Endothelial cell of hepatic sinusoid (primary cell): ENCODE data around the gene MRTFB.

Source experiments
- in situ Hi-C: cut with HindIII; loops from 2 replicates; pipeline ENCODE4 v1.10.0; 2017; ENCODE audit warnings: low sequenced_read_pairs

Gene MRTFB

DNA sequence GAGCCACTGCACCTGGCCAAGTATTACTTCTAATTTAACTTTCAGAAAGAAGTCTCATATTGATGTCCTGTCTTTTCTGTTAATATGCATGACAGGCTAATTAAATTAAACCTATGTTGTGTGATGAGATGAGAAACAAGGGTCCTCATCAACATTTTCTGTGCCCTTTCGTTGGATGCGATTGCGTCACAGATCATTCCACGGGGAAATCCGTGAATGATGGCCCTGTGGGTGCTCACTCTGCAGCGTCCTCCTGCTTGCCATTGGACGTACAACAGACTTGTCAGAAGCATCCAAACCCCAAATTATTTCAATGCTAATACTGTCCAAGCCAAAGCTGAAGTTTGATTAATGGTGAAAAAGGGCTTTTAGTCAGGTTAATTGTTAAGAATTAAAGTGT is 197.0 kb downstream of the MRTFB start:
- in situ Hi-C loops: no loop called here

DNA sequence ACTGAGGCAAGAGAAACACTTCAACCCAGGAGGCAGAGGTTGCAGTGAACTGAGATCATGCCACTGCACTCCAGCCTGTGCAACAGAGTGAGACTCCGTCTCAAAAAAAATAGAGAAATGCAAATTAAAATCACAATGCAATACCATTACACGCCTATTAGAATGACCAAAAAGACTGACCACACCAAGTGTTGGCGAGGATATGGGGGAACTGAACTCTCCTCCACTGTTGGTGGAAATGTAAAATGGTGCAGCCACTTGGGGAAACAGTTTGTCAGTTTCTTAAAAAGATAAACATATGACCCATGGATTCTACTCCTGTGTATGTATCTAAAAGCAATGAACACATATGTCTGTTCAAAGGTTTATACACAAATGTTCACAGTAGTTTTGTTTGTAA is 204.8 kb downstream of the MRTFB start:
- in situ Hi-C loops: no loop called here

DNA sequence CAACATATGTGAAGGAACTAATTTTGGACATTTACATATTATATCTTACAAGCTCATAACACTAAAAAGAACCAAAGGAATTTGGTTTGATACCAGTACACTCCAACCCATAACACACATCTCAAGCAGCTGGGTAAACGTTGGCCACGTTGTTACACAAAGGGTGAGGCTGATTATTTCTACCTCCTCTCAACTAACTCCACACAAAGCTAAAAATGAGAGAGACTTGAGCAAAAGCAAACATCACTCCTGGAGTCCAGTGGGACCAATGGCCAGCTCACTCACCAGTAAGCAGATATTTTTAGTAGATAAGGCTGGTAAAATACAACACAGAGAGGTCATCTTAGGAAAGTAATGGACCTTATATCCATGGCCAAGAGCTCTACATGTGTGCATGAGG is 207.6 kb downstream of the MRTFB start:
- in situ Hi-C loops: no loop called here

DNA sequence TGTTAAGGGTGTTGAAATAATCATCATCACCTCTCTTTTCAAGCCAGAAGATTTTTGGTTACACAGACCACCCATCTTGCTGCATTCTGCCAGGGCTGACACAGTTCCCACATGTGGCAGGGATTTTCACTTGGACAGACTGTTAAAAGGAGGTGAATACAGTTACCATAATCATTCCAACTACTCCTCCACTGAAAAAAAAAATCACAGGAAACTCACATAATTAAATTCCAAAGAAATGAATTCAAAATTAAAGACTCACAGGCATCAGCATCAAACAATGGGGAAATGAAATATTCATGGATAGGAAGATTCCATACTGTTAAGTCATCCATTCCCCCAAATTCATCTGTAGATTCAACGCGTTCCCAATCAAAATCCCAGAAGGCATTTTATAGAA is 209.4 kb downstream of the MRTFB start:
- in situ Hi-C loops: no loop called here

DNA sequence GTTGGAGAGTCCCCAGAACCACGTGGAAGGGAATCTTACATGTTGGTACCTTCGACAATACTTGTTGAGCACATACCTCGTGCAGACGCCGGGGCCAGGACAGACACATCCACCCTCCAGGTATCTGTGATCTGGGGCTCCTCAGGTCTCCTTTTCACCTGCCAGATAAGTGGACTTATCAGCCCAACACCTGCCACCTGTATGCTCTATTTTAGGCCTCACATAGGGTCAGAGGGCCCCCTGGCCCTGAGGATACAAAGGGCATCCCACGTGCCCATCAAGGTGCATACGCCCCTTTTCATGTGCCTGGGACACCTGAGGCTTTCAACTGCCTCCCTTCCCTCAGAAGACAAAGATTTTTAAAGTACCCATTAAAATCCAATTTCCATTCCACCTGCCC is 212.7 kb downstream of the MRTFB start:
- in situ Hi-C loops: no loop called here

DNA sequence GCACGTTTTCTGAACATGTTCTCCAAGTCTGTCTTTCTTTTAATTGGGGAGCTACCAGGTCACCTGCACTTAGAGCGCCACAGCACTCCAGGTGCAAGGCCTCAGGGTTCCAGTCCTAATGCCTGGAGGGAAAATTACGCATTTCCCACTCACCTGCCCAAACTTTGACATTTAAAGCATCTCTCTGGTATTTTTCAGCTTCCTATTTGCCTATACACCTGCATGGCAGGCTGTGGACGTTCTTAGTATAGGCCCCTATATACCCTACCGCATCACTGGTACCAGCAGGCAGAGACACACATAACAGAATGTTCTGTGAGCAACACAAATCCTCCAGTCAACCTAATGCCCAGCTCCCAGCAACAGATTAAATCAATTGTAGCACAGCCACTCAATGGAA is 213.3 kb downstream of the MRTFB start:
- in situ Hi-C loops: no loop called here

DNA sequence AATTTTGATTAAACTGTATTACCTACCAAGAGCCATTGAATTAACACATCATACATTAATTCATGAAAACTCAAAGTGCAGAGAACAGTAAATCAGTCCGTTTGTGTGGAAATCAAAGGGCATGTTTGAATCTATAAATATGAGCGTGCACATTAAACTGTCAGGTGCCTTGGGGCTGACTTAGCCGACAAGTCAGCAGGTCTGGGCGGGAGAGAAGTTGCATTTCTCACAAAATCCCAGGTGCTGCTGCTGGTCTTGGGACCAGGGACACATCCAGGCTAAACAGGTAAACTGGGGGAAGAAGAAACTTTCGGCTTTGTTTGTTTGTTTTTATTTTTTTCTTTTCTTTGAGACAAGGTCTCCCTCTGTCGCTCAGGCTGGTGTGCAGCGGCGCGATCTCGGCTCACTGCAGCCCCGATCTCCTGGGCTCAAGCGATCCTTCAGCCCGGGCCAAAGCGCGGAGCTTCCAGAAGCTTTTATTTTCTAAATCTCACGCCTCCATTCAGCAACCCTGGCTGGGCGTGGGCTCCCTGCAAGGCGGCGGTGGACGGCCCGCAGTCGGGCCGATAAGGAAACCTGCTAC is 213.9 kb downstream of the MRTFB start:
- in situ Hi-C loops: no loop called here

DNA sequence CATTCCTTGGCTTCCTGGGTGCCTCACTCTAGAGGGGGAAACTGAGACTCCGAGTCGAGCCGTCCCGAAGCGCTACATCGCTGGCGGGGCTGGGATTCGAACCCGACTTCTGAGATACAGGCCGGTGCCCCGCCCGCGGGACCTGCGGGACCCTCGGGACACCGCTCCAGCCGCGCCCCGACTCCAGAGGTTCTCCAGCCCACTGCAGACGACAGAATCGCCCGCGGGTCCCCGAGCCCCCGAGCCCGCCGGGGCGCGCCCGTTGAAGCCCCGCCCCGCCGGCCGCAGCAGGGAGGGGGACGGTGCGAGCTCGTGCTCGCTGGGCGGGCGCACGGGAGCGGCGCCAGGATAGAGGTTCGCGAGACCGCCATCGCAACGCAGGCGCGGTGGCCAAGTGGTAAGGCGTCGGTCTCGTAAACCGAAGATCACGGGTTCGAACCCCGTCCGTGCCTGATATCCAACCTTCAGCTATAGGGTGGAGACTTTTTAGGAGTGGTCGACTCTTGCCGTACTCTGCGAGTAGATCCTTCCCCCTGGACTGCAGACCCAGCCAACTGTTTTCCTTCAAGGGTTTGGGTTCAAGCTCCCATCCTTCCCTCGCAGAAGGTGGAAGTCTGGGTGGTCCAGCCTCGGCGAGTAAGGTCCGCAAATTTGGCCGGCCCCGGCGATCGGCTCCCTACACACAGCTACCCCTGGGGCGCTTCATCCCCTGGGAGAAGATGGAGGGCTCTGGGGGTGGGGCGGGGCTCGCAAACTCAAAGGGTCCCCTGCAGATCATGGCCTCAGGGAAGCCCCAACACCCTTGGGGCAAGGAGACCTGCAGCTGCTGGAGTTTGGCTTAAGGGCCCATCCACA is 214.6 kb downstream of the MRTFB start:
- in situ Hi-C loops: no loop called here

DNA sequence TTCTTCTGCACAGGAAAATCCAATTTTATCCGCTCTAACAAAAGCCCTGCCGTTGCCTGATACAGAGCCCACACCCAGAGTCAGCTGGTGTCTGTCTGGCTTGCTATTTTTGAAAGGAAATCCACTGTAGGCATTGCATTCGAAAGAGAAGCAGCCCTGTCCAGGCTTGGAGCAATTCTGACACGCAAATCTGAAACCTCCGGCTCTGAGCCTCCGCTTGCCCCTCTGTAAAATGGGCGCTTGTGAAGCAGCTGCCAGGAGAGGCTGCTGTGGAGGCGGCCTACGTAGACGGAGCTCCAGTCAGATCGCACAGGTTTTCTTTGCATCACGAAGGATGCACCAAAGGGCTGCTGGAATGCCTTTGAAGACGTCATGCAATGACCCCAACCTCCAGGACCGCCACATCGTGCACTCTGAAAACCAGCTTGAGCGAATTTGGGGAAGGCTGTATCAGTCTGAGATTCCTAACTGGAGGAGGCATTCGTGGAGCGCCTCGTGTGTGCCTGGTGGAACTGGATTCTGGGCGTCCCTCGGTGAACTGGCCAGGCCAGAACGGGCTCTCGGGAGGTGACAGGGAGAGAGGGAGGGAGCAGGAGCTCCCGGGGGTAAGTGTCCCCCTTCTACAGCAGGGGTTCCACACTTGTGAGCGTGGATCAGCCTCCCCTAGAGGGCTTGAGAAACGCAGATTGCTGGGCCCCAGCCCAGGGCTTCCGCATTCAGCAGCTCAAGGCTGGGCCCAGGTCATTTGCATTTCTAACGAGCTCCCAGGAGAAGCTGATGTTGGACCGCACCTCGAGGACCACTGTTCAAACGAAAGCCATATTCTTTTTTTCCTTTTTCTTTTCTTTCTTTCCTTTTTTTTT is 215.5 kb downstream of the MRTFB start:
- in situ Hi-C loops: no loop called here

DNA sequence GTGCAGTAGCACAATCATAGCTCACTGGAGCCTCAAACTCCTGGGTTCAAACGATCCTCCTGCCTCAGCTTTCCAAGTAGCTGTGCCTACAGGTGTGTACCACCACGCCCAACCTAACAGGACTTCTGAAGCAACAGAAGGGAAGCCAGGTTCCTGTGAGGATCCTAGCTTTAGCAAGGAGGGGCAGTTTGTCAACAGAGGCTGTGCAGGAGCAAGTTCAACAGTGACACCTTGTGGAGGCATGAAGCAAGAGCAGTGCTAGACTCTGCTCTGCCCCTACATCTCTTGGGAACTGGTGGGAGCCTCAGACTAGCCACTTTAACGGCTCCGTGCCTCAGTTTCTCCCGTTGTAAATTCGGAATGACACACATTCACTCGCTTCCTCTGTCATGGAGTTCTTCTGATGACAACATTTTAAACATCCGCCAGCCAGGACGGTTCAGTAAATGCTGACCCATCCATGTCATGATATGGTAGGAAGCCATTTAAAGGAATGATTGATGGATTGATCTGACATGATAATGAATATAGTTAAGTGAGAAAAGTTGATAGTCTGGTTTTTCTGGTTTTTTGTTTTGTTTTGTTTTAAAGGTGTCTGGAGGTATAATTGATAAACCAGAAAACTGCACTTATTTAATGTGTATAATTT is 218.7 kb downstream of the MRTFB start:
- in situ Hi-C loops: no loop called here

DNA sequence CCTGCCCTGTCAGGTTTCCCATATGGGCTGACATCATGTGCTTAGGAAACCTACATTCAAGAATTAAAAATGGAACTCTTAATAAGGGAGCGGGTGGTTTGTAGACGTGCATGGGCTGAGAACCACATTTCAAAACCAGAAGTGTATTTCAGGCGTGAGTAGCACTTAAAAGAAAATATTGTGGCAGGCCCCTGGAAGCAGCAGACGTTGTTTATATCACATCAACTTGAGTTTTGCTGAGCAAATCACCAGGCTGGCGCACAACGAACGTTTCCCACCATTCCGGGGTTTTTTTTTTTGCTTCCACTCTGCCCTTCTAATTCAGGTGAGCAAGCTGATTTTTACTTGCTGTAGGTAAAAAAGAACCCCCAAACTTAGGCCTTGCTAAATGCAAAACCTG is 220.2 kb downstream of the MRTFB start:
- in situ Hi-C loops: no loop called here

DNA sequence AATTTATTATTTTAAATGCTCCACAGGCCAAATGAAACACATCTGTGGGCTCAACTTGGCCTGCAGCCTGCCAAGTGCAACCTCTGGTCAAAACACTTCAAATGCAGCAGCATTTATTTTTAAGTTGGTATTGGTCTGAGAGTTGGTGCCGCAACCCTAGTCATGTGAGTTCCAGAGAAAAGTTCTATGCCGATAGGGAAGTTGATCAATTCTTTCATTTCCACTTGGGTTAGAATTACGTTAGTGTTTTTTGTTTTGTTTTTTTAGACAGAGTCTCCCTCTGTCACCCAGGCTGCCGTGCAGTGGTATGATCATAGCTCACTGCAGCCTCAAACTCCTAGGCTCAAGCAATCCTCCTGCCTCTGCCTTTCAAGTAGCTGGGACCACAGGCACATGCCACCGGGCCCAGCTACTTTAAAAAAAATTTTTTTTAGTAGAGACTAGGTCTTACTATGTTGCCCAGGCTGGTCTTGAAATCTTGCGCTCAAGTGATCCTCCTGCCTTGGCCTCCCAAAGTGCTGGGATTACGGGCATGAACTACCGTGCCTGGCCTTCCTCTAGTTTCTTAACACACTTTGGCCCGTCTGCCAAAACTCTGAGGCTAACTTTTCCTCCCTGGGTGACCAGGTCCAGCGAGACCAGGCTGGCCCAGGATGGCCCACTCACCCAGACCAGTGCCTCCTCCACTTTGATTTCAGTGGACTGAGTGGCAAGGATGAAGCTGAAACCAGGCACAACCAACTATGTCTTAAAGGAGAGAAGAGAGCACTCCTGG is 221.1 kb downstream of the MRTFB start:
- in situ Hi-C loops: no loop called here

DNA sequence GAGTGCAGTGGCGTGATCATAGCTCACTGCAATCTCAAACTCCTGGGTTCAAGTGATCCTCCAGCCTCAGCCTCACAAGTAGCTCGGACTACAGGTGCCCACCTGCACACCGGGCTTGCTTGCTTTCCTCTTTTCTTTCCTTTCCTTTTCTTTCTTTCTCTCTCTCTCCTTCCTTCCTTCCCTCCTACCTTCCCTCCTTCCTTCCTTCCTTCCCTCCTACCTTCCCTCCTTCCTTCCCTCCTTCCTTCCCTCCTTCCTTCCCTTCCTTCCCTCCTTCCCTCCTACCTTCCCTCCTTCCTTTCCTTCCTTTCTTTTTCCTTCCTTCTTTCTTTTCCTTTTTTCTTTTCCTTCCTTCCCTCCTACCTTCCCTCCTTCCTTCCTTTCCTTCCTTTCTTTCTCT is 225.5 kb downstream of the MRTFB start:
- in situ Hi-C loops: no loop called here

DNA sequence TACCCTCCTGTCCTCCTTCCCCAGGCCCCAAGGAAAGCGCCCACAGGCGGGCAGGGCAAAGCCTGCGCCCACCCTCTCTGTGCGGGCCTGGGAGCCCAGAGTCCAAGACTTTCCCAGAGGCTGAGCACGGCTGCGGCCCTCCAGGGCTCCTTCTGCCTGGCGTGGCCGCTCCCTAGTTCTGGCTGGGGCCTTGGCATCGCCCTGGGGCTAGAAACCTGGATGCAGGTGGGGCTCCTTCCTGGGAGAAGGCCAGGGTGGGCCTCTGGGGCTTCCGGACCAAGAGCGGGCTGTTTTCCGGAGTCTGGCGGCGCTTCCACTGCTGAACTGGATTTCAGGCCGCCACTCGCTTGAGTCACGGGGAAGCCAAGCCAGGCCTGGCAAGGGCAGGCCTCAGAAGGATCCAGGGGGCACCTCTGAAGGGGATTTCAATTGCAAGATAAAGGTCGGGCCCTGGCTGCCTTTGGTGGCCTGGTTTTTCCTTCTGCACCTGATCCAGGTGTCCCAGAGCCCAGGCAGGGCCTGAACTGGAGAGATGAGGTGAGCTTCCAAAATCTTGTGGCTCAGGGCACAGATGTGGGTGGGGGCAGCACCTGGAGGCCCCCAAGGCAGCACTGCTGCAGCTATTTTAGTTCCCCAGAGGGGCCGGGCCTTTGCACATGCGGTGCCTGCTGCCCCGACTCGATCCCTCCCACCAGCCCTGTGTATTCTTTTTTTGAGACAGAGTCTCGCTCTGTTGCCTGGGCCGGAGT is 227.4 kb downstream of the MRTFB start:
- in situ Hi-C loops: no loop called here

DNA sequence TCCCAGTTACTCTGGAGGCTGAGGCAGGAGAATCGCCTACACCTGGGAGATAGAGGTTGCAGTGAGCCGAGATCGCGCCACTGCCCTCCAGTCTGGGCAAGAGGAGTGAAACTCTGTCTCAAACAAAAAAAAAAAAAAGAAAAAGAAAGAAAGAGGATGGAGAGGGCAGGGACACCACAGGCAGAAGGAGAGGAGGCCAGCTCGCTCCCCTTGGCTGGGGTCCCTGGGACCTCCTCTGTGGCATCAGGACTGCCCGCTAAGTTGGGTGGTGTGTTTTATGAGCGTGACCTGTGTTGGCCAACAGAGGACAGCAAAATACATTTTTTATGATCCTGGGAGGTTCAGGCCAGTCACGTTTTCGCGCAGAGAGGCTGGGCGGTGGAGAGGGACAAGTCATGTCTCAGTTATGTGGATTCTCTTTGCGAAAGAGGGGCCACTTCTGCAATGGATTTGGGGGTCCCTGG is 229.6 kb downstream of the MRTFB start:
- in situ Hi-C loops: loop anchor here (10.0 kb wide), 1 partner anchor 224 kb away; no protein-coding TSS in a partner anchor

DNA sequence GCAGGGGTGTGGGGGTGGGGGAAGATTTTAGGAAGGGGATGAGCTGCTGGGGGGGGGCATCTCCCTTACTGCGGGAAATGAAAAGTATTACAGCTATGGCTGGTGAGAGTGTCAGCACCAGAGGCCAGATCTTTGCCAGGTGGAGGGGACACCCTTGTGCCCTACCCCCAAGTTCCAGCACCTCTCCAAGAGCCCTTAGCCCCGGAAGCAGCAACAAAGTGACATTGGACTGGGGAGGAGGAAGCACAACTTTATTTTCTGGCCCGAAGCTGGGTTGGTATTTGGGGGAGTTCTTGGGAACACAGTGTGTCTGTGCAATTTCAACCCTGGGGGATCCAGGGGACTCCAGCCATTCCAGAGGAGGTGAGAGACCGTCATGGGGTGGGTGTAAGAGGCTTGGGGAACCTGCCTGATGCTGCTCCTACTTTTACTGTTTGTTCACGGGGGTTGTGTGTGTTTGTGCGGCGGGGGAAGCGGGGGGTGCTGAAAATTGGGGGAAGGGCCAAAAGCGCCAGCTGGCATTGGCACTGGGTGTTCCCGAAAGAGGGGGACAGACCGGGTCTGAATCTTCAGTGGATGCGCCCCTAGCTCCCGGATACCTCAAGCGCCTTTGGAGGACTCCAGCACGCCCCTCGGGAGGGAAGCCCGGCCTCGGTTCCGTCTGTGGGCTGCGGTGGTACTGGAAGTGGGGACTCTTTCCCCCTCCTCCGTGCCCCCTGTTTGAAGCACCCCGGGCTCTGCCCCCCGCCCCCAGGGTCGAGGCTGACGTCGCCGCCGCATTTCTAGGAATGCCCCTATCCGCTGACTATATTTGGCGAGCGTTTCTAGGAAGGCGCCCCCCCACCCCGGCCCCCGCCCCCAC is 230.3 kb downstream of the MRTFB start:
- in situ Hi-C loops: loop anchor here (10.0 kb wide), 1 partner anchor 223 kb away; no protein-coding TSS in a partner anchor

DNA sequence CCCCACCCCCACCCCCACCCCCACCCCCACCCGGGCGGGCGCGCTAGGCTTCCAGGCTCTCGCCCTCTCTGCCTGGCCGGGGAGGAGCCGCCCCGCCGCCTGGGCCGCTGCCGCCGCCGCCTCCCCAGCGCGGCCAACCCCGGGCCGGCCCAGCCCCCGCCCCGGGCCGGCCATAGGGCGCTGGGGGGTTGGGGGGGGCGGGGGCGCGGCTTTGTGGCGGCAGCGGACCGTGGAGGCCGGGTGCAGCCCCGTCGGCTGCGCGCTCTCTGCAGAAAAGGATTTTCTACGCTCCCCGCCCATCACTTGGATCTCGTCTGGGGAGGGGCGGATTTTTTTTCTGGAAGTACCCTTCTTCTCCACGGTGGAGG is 230.9 kb downstream of the MRTFB start:
- in situ Hi-C loops: loop anchor here (10.0 kb wide), 1 partner anchor 223 kb away; no protein-coding TSS in a partner anchor

DNA sequence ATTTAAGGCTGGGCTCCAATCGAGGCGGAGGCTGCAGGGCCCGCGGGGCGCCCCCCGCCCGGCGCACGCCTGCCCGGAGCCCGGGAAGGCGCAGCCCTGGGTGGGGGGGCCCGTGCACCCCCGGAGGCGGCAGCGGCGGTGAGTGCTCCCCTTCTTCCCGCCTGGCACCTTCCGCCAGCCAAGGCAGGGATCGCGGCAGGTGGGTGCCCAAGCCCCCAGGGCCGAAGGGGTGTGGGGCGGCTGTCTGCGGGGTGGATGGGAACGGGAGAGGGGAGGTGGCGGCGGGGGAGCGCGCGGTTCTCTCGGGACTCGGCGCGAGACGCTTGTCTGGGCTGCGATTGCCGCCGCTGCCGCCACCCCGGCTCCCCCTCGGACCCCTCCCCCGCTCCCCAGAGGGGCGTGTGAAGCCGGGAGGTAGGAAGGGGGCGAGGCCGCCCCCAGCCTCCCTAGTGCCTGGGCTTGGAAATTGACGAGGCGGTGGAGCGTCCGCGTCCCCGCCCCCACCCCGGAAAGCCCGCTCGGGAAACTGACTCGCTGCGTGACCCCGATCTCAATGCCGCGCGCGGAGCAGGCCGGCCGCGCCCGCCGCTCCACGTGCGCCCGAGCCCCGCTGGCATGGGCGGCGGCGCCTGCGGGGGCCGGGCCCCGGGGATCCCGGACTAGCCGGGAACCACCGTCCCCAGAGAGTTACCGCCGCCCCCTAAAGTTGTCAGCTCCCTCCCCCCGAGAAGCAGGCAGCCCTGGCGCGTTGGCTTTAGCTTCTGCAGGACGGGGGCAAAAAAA is 231.5 kb downstream of the MRTFB start:
- in situ Hi-C loops: loop anchor here (10.0 kb wide), 1 partner anchor 222 kb away; no protein-coding TSS in a partner anchor
